ENCODE results near the gene OR1J4.

- TF ChIP-seq NRF1 (IDR thresholded peaks at IDR 0.05; ENCODE audit: low read depth, low read length) (no peak), CTCF (IDR thresholded peaks at IDR 0.05) (no peak), IRF3 (IDR thresholded peaks at IDR 0.05; ENCODE audit: low read depth, low read length) (no peak), SIN3A (IDR thresholded peaks at IDR 0.05; ENCODE audit: borderline replicate concordance, low read depth, low read length) (no peak), TAF1 (IDR thresholded peaks at IDR 0.05; ENCODE audit: borderline replicate concordance, low read depth, low read length) (no peak), FOXM1 (IDR thresholded peaks at IDR 0.05; ENCODE audit: low read depth) (no peak), REST (IDR thresholded peaks at IDR 0.05; ENCODE audit: low read depth, low read length) (no peak), USF2 (IDR thresholded peaks at IDR 0.05; ENCODE audit: borderline replicate concordance, low read depth, low read length) (no peak), RCOR1 (IDR thresholded peaks at IDR 0.05; ENCODE audit: low read length) (no peak), POLR2AphosphoS5 (IDR thresholded peaks at IDR 0.05; ENCODE audit: low read depth, low read length) (no peak), MAX (IDR thresholded peaks at IDR 0.05; ENCODE audit: low read depth) (no peak), CHD2 (IDR thresholded peaks at IDR 0.05; ENCODE audit: low read length, partially characterized antibody) (no peak), TCF12 (IDR thresholded peaks at IDR 0.05) (no peak), RAD21 (IDR thresholded peaks at IDR 0.05; ENCODE audit: low read length) (no peak)
These were observed 43.2 kb upstream of the OR1J4 start for GRCh38 chr9:122475717-122476116.

Data from SK-N-SH (cell line).